Posterior cingulate gyrus (tissue), 11 donors: ENCODE results near the gene TMTC2.

ENCODE experiments used
- DNase-seq, 10 donors: peaks; one replicate each; pipeline versions ENCODE4 v3.0.0 to v3.0.0-alpha.2; 2020 to 2021; ENCODE audit warnings: mixed read lengths in 3 of 10
- intact Hi-C: fragments of 100-400 bp; cut with DNase I; formaldehyde crosslinking; loops from one replicate; pipeline ENCODE4 v1.15.1; 2023

TMTC2 gene

GRCh38 chr12:82870771-82871377, 184.2 kb downstream of the TMTC2 start:
- DNase-seq, result no peak

GRCh38 chr12:82872088-82872487, 185.4 kb downstream of the TMTC2 start:
- intact Hi-C loops, result no loop called here
- no peak for DNase-seq

More at GRCh38 chr12:82870771-82871377, 184.2 kb downstream of the TMTC2 start:
- intact Hi-C loops, result no loop called here

GRCh38 chr12:82873309-82873708, 186.6 kb downstream of the TMTC2 start:
- intact Hi-C loops, result no loop called here

GRCh38 chr12:82873951-82874350, 187.2 kb downstream of the TMTC2 start:
- intact Hi-C loops, result no loop called here

More at GRCh38 chr12:82873309-82873708, 186.6 kb downstream of the TMTC2 start:
- no peak for DNase-seq

GRCh38 chr12:82874945-82875344, 188.2 kb downstream of the TMTC2 start:
- no peak for DNase-seq
- intact Hi-C loops, result no loop called here

More at GRCh38 chr12:82873951-82874350, 187.2 kb downstream of the TMTC2 start:
- no peak for DNase-seq

GRCh38 chr12:82876075-82876474, 189.4 kb downstream of the TMTC2 start:
- intact Hi-C loops, result no loop called here

GRCh38 chr12:82877963-82878362, 191.3 kb downstream of the TMTC2 start:
- intact Hi-C loops, result no loop called here
- DNase-seq, result no peak

More at GRCh38 chr12:82876075-82876474, 189.4 kb downstream of the TMTC2 start:
- DNase-seq, result no peak

GRCh38 chr12:82880442-82880901, 193.8 kb downstream of the TMTC2 start:
- intact Hi-C loops, result no loop called here
- no peak for DNase-seq

- intact Hi-C loops, result no loop called here
- DNase-seq, result no peak
These were observed 197.0 kb downstream of the TMTC2 start for GRCh38 chr12:82883394-82884355.

- DNase-seq, result no peak
- intact Hi-C loops, result no loop called here
These were observed 200.1 kb downstream of the TMTC2 start for GRCh38 chr12:82886671-82887340.

- intact Hi-C loops, result no loop called here
- DNase-seq, result no peak
These were observed 207.2 kb downstream of the TMTC2 start for GRCh38 chr12:82893896-82894295.

- DNase-seq, result no peak
- intact Hi-C loops, result no loop called here
These were observed 209.6 kb downstream of the TMTC2 start for GRCh38 chr12:82896277-82896676.

GRCh38 chr12:82896979-82897378, 210.3 kb downstream of the TMTC2 start:
- intact Hi-C loops, result no loop called here
- no peak for DNase-seq

GRCh38 chr12:82898441-82898840, 211.7 kb downstream of the TMTC2 start:
- intact Hi-C loops, result no loop called here
- DNase-seq, result no peak

- DNase-seq, result no peak
- intact Hi-C loops, result no loop called here
These were observed 217.6 kb downstream of the TMTC2 start for GRCh38 chr12:82904219-82904790.

- no peak for DNase-seq
These were observed 223.7 kb downstream of the TMTC2 start for GRCh38 chr12:82910246-82910893.

GRCh38 chr12:82912406-82912805, 225.7 kb downstream of the TMTC2 start:
- intact Hi-C loops, result no loop called here

More at GRCh38 chr12:82910246-82910893, 223.7 kb downstream of the TMTC2 start:
- intact Hi-C loops, result no loop called here

GRCh38 chr12:82919388-82920054, 232.8 kb downstream of the TMTC2 start:
- DNase-seq, result no peak

More at GRCh38 chr12:82912406-82912805, 225.7 kb downstream of the TMTC2 start:
- DNase-seq, result no peak

GRCh38 chr12:82923935-82924334, 237.2 kb downstream of the TMTC2 start:
- intact Hi-C loops, result no loop called here
- no peak for DNase-seq

More at GRCh38 chr12:82919388-82920054, 232.8 kb downstream of the TMTC2 start:
- intact Hi-C loops, result no loop called here
